GM13977 (cell line): ENCODE data around the gene CST3.

Source experiments
- DNase-seq: peaks from one replicate; pipeline ENCODE4 v3.0.0; 2012; ENCODE audit warnings: low spot score
- CTCF ChIP-seq: IDR thresholded peaks from 2 replicates; pipeline ENCODE4 v1.5.1; 2012; ENCODE audit warnings: mild to moderate bottlenecking, control low read depth; ENCODE audit not compliant: insufficient read depth; ENCODE audit errors: extremely low read depth, missing control alignments
- in situ Hi-C: fragments of 300-500 bp; cut with MboI; formaldehyde crosslinking; loops from one replicate; pipeline ENCODE4 v1.12.0; 2022; ENCODE audit warnings: low sequenced_read_pairs, low pct_unique_long_range_greater_than_20kb, mixed read lengths, inconsistent platforms; ENCODE audit not compliant: unreplicated experiment

The CST3 gene

GRCh38 chr20:23595941-23596340 lies 41.8 kb downstream of the CST3 start:
- DNase-seq = no peak
- in situ Hi-C loops = no loop called here
- no peak for TF ChIP-seq CTCF

GRCh38 chr20:23588434-23589403 lies 49.0 kb downstream of the CST3 start:
- in situ Hi-C loops = no loop called here
- DNase-seq = no peak
- no peak for TF ChIP-seq CTCF

GRCh38 chr20:23587631-23588030 lies 50.1 kb downstream of the CST3 start:
- in situ Hi-C loops = no loop called here
- DNase-seq = no peak
- no peak for TF ChIP-seq CTCF

GRCh38 chr20:23586735-23587525 lies 50.8 kb downstream of the CST3 start:
- no peak for TF ChIP-seq CTCF
- DNase-seq = no peak
- in situ Hi-C loops = no loop called here

GRCh38 chr20:23585808-23586734 lies 51.7 kb downstream of the CST3 start:
- in situ Hi-C loops = no loop called here
- DNase-seq = no peak
- TF ChIP-seq CTCF = no peak

GRCh38 chr20:23585449-23585807 lies 52.3 kb downstream of the CST3 start:
- in situ Hi-C loops = no loop called here
- TF ChIP-seq CTCF = no peak
- no peak for DNase-seq
